Nucleus accumbens (tissue), 56 donors: ENCODE results near the gene IGF1.

Experiments used
- DNase-seq, 56 donors: peaks; one replicate each; lab custom pipeline; 2025; lab: John Stamatoyannopoulos, UW

Gene IGF1

GRCh38 chr12:102480406-102480805 is at the start of gene IGF1:
TSS of gene IGF1 (minus strand) at chr12:102480563. CDS start at chr12:102480381, 182 bp downstream.
- no peak for DNase-seq

DNA sequence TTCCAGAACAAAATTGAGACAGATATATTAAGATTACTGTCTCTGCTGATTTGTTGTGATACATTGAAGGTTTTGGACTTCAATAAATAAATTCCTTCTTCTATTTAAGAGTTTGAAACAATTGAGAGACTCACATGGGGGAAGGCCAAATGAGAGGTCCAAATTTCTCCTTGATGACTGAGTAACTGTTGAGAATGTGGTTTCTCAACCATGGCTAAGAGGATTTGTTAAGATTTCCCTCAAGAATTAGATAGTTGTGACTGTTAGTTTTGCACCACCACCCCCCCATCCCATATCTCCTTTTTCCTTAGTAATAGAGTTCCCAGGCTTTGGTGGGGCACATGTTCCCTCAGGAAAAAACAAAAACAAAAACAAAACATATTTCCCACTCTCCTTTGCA is 47.7 kb upstream of the IGF1 start:
- no peak for DNase-seq

DNA sequence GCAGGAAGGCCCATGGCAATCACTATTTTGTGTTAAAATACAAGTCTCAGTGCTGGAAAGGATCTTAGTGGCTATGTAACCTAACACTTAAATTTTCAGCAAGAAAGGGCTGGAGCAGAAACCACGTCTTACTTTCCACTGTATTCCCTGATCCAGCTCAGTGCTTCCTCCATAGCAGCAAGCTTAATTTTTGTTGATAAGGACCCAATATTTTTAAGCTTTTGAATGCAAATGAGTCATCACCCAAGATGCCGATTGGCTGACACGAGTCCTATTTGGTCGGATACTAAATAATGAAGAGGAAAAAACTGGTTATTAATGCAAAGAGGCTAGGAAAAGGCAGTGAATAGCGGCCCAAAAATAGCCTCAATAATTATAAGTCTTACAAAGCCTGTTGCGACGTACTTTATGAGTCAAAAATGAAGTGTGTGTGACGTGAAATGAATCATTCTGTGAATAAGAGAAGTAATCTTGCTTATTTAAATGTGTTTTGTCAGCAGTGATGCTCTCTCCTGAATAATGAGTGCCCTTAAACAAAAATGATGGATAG is 46.9 kb upstream of the IGF1 start:
- no peak for DNase-seq

DNA sequence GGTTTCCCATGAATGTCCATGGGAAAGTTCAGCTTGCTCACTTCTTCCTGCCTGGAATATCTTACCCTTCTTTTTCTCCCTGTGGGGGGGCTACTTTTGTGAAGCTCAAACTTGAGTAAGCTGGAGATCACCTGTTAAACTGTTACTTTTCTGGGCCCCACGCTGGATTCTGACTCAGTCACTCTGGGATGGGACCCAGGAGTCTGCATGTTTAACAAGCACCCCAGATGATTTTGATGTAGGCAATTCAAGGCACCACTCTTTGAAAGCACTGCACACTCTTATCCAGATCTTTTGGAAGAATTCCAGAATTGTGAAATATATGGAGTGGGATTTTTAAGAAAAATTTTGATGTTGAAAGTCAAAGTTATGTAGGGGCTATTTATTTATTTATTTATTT is 46.3 kb upstream of the IGF1 start:
- DNase-seq, result no peak

DNA sequence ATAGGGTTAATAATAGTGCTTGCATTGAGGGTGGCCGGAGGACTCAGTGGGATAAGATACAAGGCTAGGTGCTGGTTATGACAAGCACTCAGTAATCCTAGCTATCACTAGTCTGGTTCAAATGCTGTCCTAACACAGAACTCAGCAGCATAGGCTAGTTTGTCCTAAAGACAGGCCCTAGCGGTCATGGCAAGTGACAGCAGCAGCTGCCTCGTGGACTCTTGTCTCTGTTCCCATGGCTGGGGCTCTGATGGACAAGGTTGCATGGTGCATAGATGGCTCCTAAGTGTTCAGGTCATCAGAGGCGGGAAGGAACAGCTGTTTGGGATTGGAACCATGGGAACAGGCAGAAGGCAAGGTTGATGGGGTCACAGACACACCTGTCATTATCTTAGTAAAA is 42.4 kb upstream of the IGF1 start:
- no peak for DNase-seq

DNA sequence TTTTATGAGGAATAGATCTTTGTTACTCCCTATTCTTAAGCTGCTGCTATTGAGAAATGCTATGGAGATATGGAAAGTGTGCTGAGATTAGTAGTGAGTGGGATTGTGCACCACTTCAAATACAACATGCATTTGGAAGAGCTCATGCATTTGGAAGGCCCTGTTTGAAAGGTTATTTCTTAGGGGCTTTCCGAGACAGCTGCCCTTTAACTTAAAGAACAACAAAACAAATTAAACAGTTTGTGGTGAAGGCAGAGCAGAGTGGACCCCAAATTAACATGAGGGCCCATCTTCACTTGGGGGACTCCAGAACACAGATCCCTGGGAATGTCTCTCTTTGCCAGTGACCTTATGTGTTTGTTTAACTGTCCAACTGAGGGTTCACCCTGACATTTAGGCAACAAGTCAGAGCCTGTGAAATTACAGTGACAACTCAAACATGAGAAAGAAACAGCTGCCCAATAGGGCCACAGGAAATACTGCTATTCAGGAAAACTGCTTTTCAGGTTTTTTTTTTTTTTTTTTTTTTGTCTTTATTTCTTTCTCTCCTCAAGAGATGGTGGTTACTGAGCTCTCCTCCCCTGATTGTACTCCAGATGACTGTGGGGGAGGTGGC is 41.4 kb upstream of the IGF1 start:
- DNase-seq, result no peak

GRCh38 chr12:102518871-102519270 is 38.5 kb upstream of the IGF1 start:
- DNase-seq, result no peak

DNA sequence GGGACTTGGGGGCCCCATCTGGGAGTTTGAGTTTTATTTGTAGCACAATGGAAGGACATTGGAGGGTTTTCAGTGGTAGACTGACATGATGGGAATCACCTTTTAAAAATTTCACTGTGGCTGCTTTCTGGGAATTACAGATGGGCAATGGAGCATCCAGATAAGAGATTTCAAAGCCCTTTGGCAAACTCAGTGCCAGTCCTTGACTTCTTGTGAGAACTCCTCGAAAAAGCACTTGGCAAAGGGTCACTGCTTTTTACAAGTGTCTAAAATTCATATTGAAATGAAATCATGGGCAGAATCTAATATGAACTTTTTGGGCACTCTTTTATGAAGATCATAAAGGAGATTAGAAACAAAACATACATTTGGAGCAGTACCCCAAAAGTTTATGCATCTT is 34.3 kb upstream of the IGF1 start:
- DNase-seq, result no peak

DNA sequence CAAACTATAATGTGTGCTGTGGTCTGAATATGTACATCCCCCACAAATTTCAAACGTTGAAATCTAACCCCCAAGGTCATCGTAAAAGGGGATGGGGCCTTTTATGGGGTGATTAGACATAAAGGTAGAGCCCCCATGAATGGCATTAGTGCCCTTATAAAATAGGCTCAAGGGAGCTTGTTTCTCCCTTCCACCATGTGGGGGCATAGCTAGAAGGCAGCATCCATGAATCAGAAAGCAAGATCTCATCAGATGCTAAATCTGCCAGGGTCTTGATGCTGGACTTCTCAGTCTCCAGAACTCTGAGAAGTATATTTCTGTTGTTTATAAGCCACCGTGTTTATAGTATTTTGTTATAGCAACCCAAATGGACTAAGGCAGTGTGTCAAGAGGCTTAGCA is 33.4 kb upstream of the IGF1 start:
- no peak for DNase-seq

GRCh38 chr12:102513272-102513671 is 32.9 kb upstream of the IGF1 start:
- DNase-seq, result no peak

DNA sequence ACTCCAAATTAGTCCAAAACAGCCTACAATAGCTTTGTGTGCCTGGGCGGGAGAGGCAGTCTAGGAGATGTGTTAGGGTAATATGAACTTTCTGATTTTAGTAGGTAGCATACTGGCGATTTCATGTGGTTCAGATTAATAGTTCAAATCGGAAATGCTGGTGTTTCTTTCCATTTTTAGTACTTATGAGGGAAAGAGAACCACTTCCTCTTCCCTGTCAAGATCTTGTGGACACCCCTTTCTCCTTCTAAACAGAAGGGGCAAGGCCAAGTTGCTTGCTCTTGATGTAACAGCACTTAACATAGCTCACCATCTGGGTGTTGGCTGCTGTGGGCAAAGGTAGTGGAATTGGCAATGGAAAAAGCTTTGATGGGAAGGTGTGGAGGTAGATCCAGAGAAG is 32.2 kb upstream of the IGF1 start:
- no peak for DNase-seq

DNA sequence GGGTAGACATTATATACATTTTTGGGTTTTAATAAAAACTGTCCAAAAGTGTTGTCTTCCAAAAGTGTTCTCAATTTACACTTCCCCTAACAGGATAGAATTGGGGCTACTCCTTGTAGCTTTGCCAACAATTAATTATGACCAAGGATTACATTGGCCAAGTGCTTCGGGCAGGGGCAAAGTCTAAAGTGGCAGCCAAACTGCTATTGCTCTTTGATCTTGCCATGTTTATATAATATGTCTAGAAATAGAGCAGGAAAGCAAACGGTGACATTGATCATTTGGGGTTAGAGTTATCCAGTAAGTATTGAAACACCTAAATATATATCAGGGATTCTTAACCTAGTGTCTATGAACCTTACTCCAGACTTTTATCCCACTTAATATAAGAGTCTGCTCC is 31.2 kb upstream of the IGF1 start:
- no peak for DNase-seq

DNA sequence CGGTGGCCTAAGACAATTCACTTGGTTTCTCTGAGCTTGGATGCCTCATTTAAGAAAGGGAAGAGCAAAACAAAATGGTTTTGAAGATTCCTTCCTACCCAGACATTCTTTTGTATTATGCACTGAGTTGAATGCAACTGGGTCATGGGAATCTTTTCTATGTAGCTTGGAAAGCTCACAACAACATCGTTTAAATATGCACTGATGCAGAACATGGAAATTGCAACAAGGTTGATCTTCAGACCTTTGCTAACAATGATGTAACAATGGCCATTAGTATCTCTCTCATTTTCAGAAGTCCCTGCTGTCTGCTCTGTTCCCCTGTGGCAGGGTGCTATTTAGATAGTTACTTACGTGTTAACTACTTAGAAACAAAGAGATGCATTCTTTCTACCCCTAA is 30.1 kb upstream of the IGF1 start:
- DNase-seq, result no peak

DNA sequence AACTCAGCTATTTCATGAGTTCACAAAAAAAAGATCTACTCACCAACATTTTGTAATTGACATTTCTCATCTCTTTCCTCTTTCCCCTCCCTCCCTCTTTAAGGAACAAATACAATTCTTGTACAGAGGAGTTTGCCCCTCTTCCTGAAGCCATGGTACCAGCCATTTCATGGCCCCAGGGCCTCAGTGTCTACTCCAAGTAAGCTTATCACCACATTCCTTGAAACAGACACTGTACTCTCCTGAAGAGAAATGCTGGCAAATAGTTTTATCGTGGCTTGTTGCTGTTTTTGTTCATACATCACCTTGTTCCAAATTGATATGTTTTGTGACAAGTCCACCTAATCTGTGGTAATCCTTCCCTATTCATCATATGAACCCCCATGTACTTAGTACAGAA is 29.7 kb upstream of the IGF1 start:
- no peak for DNase-seq

- DNase-seq, result no peak
Observed at GRCh38 chr12:102509123-102509626, 28.8 kb upstream of the IGF1 start.

DNA sequence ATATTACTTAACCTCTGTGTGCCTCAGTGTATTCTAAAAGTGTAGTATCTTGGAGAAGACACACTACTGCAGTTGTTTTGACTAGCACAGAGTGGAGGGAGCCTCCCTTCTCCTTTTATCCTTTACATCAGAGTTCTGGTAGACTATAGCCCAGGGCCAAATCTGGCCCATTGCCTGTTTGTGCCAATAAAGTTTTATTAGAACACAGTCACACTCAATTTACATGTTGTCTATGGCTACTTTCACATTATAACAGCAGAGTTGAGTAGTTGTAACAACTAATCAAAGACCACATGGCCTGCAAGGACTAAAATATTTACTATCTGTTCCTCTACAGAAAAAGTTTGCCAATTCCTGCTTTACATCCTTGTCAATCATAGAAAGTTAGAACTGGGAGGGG is 27.7 kb upstream of the IGF1 start:
- DNase-seq, result no peak

GRCh38 chr12:102507301-102507700 is 26.9 kb upstream of the IGF1 start:
- DNase-seq, result no peak

DNA sequence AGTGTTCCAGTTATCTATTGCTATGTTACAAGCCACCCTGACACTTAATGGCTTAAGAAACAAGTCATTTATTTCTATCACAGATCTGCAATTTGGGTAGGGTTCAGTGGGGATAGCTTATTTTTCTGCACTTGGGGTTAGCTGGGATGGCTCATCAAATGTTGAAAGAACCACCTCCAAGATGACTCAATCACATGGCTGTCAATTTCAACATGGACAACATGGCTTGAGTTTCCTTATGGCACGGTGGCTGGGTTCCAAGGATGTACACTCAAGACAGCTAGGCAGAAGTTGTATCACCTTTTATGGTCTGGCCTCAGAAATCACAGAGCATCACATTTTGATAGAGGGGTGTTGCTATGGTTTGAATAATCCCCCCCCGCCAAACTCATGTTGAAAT is 24.5 kb upstream of the IGF1 start:
- no peak for DNase-seq

- DNase-seq, result peak in 5 of 56 donors; percentile 1 to 16 (median 6)
Observed at GRCh38 chr12:102504280-102504679, 23.9 kb upstream of the IGF1 start.

DNA sequence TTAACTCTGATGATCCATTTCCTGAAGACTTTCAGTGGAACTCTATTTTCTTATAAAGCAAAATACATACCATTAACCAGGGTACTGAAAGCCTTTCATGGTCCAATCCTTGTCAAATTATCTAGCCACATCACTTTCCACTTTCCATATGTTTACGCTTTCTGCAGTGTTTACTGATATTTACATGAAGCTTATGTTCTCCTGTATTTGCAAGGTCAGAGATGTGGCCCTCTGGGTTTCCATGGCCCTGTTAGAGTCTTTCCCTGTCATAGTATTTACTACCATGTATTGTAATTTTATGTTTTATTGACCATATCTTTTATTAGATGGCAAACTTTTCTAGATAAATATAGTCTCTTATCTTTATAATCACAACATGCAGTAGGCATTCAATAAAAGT is 23.5 kb upstream of the IGF1 start:
- DNase-seq, result no peak

DNA sequence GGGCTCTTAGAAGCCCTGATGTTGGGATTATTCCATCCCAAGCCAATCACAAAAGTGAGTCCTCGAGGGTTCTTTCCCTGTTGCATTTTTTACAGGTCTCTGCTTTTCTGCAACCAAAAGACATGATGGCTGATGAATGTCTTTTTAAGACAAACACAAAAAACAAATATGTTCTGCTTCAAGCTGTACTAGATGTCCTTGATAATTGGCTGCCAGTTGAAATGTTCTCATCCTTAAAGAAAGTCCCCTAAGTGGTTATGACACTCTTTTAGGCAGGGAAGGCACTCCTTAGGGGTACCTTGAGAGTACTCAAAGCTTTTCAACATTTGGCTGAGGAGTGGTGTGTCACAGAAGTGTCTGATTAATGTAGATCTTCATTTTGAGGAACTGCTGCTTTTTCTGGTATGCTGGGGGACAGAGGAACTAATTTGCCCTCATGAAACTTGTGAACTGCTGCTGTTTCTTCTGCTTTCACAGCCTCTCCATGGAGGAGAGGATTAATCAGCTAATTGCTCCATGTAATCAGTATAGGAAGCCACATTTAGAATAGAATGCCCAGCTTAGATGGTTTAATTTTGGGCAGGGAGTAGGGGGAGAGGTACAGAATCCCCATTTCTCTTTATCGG is 22.8 kb upstream of the IGF1 start:
- DNase-seq, result no peak

DNA sequence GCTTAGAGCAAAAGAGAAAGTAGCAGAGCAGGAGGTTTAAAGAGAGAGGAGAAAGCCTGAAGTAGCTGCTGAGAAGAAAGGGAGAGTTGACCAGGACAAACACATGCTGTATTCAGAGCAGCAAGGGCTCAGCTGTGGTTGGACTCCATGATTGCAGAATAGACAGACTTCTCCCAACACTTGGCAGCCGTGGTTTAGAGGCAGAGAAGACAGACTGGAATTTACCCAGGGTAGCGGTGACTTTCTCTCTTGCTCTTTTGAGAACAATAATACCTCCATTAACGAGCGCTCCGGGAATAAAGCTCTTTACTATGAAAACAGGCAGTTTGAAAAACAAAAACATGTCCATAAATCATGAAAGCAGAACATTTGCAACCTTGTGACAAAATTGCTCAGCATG is 21.4 kb upstream of the IGF1 start:
- DNase-seq, result no peak
